Measurements from ENCODE around the gene ABHD18.

DNA sequence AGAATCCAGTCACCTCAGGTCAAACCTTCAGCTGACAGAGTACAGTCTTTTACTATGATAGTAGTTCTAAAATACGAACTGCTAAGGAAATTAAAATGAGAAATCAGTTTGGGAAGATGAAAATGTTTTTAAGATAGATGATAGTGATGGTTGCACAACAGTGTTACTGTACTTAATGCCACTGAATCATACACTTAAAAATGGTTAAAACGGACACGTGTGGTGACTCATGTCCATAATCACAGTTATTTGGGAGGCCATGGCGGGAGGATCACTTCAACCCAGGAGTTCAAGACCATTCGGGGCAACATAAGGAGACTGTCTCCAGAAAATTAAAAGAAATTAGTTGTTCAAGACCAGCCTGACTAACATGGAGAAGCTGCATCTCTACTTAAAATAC, 41.4 kb downstream of the ABHD18 start:
- TF ChIP-seq, protein P1, sequence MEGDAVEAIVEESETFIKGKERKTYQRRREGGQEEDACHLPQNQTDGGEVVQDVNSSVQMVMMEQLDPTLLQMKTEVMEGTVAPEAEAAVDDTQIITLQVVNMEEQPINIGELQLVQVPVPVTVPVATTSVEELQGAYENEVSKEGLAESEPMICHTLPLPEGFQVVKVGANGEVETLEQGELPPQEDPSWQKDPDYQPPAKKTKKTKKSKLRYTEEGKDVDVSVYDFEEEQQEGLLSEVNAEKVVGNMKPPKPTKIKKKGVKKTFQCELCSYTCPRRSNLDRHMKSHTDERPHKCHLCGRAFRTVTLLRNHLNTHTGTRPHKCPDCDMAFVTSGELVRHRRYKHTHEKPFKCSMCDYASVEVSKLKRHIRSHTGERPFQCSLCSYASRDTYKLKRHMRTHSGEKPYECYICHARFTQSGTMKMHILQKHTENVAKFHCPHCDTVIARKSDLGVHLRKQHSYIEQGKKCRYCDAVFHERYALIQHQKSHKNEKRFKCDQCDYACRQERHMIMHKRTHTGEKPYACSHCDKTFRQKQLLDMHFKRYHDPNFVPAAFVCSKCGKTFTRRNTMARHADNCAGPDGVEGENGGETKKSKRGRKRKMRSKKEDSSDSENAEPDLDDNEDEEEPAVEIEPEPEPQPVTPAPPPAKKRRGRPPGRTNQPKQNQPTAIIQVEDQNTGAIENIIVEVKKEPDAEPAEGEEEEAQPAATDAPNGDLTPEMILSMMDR (IDR thresholded peaks at IDR 0.05; ENCODE audit: poor library complexity), result no peak
- TF ChIP-seq EZH2 (IDR thresholded peaks at IDR 0.05; ENCODE audit: borderline replicate concordance), result no peak
- TF ChIP-seq EZH2phosphoT487 (IDR thresholded peaks at IDR 0.05; ENCODE audit: low read depth, severe bottlenecking, unreplicated experiment), result no peak
